ENCODE data around the gene SH3BGRL3. TPM values are rescaled to one million over a fixed set of nuclear protein-coding genes. Genes with fewer than 3 reads are reported as not detected.

Gene SH3BGRL3
- total and polyA plus RNA-seq, 2 of the 13 experiments (the other 11 are each of a cell fraction or from before 2014, with no cell fraction given) = 11.4 to 12.2 TPM

DNA sequence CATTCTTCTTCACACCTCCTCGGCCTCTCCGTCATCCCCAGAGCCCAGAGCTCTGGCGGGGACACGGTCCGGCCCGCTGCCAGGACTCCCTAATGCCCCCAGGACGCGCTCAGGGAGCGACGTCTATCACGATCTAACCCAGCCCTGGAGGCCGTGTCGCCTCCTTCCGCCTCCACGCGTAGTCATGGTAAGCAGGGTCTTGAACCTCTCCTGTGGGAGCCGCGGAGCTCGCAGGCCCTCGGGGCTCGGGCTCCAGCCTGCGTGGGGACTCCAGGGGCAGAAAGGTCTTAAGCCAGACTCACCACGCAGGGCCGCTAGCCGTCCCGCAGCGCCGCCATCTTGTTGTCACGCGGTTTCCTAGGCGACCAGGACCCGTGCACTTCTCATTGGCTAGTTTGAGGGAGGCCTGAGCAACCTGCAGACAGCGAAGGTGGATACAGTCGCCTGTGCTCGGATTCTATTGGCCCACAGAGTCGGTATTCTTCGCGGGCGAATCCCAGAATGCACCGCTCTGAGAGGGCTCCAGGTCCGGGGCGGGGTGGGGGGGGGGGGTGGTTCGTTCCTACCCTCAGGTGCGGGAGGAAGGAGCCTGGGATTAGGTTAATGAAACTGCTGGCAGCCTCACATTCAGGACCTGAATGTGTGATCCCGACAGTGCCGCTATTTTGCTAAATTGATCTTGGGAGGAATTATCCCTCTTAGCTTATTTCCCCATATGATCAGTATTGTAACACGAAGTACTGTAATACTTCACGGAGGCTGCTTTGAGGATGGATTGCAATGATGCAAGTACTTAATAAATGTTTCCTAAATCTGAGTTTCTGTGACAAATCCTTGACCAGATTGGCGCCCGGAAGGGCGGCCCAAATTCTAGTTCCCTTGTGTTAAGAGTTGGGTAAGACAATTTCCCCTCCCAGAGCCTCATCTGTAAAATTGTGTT lies 26.7 kb downstream of the SH3BGRL3 start, which contains the start of gene UBXN11 (continued):
- TF ChIP-seq SPEN (CRISPR knock-in tag; IDR thresholded peaks at IDR 0.05; ENCODE audit: low read depth) (peak; percentile 57; the same call in 1 of the 2 replicates), TEAD2 (CRISPR knock-in tag; IDR thresholded peaks at IDR 0.05) (no peak), POLR2A (IDR thresholded peaks at IDR 0.05; ENCODE audit: insufficient read depth in 1 of 2, low read depth in 2 of 2, low read length in 2 of 2) (peak; percentile 39 to 67; a peak in 3 of 4 replicates), MED8 (CRISPR knock-in tag; IDR thresholded peaks at IDR 0.05; ENCODE audit: insufficient replicate concordance) (no peak), ISX (CRISPR knock-in tag; conservative IDR thresholded peaks at IDR 0.05) (no peak), TBP (CRISPR knock-in tag; IDR thresholded peaks at IDR 0.05) (no peak), SP4 (CRISPR knock-in tag; IDR thresholded peaks at IDR 0.05) (peak; percentile 62), ZNF318 (CRISPR knock-in tag; IDR thresholded peaks at IDR 0.05) (no peak), ZNF576 (CRISPR knock-in tag; IDR thresholded peaks at IDR 0.05) (no peak), TFE3 (CRISPR knock-in tag; IDR thresholded peaks at IDR 0.05) (0 out of 2 replicates have a peak, but pooled peaks have one; percentile 20), ZNF441 (CRISPR knock-in tag; IDR thresholded peaks at IDR 0.05; ENCODE audit: borderline replicate concordance) (no peak), ZNF3 (CRISPR knock-in tag; IDR thresholded peaks at IDR 0.05) (no peak), ARID2 (CRISPR knock-in tag; IDR thresholded peaks at IDR 0.05; ENCODE audit: borderline replicate concordance) (no peak), PCBP2 (optimal IDR thresholded peaks at IDR 0.05; ENCODE audit: low read depth, low read length, poor library complexity, severe bottlenecking) (no peak), BRCA1 (CRISPR knock-in tag; IDR thresholded peaks at IDR 0.05) (no peak), ZNF615 (CRISPR knock-in tag; IDR thresholded peaks at IDR 0.05; ENCODE audit: borderline replicate concordance) (no peak)
- TF ChIP-seq, protein P1, sequence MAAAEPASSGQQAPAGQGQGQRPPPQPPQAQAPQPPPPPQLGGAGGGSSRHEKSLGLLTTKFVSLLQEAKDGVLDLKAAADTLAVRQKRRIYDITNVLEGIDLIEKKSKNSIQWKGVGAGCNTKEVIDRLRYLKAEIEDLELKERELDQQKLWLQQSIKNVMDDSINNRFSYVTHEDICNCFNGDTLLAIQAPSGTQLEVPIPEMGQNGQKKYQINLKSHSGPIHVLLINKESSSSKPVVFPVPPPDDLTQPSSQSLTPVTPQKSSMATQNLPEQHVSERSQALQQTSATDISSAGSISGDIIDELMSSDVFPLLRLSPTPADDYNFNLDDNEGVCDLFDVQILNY (CRISPR knock-in tag; conservative IDR thresholded peaks at IDR 0.05) = peak; percentile 66; the same call in 1 of the 2 replicates
